Tibial nerve (tissue), 4 donors: ENCODE measurements around the gene CAMTA1.

Source experiments
- EP300 ChIP-seq, 2 donors: sonication (generic); formaldehyde crosslinking; IDR thresholded peaks; one replicate each; pipeline ENCODE4 v1.6.1; 2017; ENCODE audit warnings: antibody characterized with exemption in 2 of 2, mild to moderate bottlenecking in 1 of 2
- TF ChIP-seq, protein P1 (sequence below), 5 experiments: fragments of 200-600 bp in 3 of 5; fragments of 450-650 bp in 2 of 5; sonication (generic) in 3 of 5; IDR thresholded peaks; one replicate each; pipeline ENCODE4 v1.5.1; 2016 to 2019; ENCODE audit warnings: antibody characterized with exemption in 5 of 5, mild to moderate bottlenecking in 3 of 5, moderate library complexity in 2 of 5

DNA sequence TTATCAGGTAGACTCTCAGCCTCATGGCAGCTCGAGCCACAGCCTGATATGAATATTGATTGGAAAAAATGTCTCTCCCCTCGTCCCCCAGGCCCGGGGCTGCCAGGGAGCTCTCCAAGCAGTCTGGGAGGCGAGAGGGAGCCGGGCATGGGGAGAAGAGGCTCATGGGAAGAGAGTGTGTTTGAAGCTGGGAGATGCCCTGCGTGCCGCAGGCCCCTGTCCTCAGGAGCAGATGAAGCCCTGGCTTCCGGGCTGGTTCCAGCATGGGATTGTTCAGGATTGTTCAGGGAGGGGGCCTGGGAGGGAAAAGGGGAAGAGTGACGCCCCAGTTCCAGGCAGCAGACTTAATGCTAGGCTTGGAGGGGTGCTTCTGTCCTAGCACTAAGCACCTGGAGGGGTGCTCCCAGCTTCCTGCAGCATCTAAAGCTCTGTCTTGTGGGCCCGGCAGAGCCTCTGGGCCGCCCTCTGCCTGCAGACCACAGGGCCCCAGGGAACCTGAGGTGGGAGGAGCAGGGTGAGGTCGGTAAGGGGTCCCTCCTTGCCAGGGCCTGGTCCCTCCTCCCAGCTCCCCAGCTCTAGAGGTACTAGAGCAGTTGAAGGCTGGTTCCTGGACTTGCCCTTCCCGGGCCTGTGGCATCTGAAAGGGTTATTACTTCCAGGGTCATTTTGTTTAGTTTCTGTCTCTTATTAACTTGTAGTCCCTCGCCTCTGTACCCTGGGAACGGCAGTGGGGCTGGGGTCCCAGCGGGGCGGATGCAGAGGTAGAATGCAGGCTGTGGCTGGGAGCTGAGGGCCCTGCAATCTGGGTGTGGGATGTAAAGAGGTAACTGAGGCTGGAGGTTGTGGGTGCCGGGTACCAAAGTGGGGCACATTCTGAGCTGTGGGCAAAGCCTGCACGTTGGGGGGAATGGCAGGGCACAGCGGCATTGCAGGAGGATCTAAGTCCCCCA, 651.1 kb downstream of the CAMTA1 start:
- TF ChIP-seq, protein P1, sequence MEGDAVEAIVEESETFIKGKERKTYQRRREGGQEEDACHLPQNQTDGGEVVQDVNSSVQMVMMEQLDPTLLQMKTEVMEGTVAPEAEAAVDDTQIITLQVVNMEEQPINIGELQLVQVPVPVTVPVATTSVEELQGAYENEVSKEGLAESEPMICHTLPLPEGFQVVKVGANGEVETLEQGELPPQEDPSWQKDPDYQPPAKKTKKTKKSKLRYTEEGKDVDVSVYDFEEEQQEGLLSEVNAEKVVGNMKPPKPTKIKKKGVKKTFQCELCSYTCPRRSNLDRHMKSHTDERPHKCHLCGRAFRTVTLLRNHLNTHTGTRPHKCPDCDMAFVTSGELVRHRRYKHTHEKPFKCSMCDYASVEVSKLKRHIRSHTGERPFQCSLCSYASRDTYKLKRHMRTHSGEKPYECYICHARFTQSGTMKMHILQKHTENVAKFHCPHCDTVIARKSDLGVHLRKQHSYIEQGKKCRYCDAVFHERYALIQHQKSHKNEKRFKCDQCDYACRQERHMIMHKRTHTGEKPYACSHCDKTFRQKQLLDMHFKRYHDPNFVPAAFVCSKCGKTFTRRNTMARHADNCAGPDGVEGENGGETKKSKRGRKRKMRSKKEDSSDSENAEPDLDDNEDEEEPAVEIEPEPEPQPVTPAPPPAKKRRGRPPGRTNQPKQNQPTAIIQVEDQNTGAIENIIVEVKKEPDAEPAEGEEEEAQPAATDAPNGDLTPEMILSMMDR (IDR thresholded peaks at IDR 0.05): no peak
- no peak for TF ChIP-seq EP300 (IDR thresholded peaks at IDR 0.05)
